Osteoblast (primary cell): Measurements from ENCODE around the gene CBFA2T3. TPM values are rescaled to one million over a fixed set of nuclear protein-coding genes. Genes with fewer than 3 reads are reported as not detected.

ENCODE experiments used
- DNase-seq: peaks from one replicate; pipeline ENCODE4 v3.0.0; 2011; ENCODE audit warnings: low spot score, mixed read lengths; ENCODE audit not compliant: insufficient read length; ENCODE audit errors: missing footprints
- H2AFZ ChIP-seq: 2 replicates; pipeline ENCODE4 v1.6.0; 2011; ENCODE audit warnings: mild to moderate bottlenecking, low read length
- H3K27ac ChIP-seq: 2 replicates; pipeline ENCODE4 v1.5.1; 2011; ENCODE audit warnings: mild to moderate bottlenecking, low read depth, low read length, moderate library complexity
- H3K27me3 ChIP-seq: 2 replicates; pipeline ENCODE4 v1.6.0; 2012; ENCODE audit warnings: mild to moderate bottlenecking, control low read depth, inconsistent platforms, low read length, moderate library complexity; ENCODE audit not compliant: insufficient read depth
- H3K36me3 ChIP-seq: 2 replicates; pipeline ENCODE4 v1.5.1; 2011; ENCODE audit warnings: mild to moderate bottlenecking, low read length, control low read depth, moderate library complexity; ENCODE audit not compliant: insufficient read depth
- H3K4me1 ChIP-seq: 2 replicates; pipeline ENCODE4 v1.5.1; 2011; ENCODE audit warnings: mild to moderate bottlenecking, low read length, control low read depth, moderate library complexity; ENCODE audit not compliant: insufficient read depth
- H3K4me2 ChIP-seq: 2 replicates; pipeline ENCODE4 v1.6.0; 2011; ENCODE audit warnings: mild to moderate bottlenecking, low read length; ENCODE audit not compliant: insufficient read depth
- H3K4me3 ChIP-seq: fragments of 200-600 bp; sonication (generic); 3 replicates; pipeline ENCODE4 v1.5.1; 2012; ENCODE audit warnings: mild to moderate bottlenecking, low read length, inconsistent platforms; ENCODE audit not compliant: insufficient read depth
- H3K79me2 ChIP-seq: 2 replicates; pipeline ENCODE4 v1.6.0; 2012; ENCODE audit warnings: mild to moderate bottlenecking, low read length, control low read depth, inconsistent platforms; ENCODE audit not compliant: insufficient read depth
- H3K9me3 ChIP-seq: 2 replicates; pipeline ENCODE4 v1.5.1; 2011; ENCODE audit warnings: low read depth, low read length, control low read depth
- H4K20me1 ChIP-seq: 2 replicates; pipeline ENCODE4 v1.6.0; 2012; ENCODE audit warnings: mild to moderate bottlenecking, low read length, control low read depth; ENCODE audit not compliant: insufficient read depth
- total RNA-seq: library from RNA; depleted of rRNA; stranded (reverse); fragments of >200 nt; gene quantifications from 2 replicates; pipeline ENCODE4 v1.2.3, GENCODE V29; 2012
- TF ChIP-seq, protein P1 (sequence below): IDR thresholded peaks from 2 replicates; pipeline ENCODE4 v1.5.1; 2011; ENCODE audit warnings: mild to moderate bottlenecking, low read depth, low read length, moderate library complexity; ENCODE audit errors: extremely low read depth

Gene CBFA2T3
- total RNA-seq, 1 donor = not detected

GRCh38 chr16:88953003-88953690 is 23.9 kb downstream of the CBFA2T3 start:
- Histone ChIP-seq H4K20me1 (no peaks in the 10 kb centered on the region), H3K9me3 (no peaks in the 10 kb centered on the region), H3K4me3 (no peak overlapping the region), H3K27ac (no peak overlapping the region), H3K4me2 (no peak overlapping the region), H2AFZ (no peak overlapping the region), H3K36me3 (no peaks in the 10 kb centered on the region), H3K4me1 (no peaks in the 10 kb centered on the region), H3K27me3 (peaks cover 17% of the 10 kb centered on the region), H3K79me2 (no peaks in the 10 kb centered on the region)
- TF ChIP-seq, protein P1, sequence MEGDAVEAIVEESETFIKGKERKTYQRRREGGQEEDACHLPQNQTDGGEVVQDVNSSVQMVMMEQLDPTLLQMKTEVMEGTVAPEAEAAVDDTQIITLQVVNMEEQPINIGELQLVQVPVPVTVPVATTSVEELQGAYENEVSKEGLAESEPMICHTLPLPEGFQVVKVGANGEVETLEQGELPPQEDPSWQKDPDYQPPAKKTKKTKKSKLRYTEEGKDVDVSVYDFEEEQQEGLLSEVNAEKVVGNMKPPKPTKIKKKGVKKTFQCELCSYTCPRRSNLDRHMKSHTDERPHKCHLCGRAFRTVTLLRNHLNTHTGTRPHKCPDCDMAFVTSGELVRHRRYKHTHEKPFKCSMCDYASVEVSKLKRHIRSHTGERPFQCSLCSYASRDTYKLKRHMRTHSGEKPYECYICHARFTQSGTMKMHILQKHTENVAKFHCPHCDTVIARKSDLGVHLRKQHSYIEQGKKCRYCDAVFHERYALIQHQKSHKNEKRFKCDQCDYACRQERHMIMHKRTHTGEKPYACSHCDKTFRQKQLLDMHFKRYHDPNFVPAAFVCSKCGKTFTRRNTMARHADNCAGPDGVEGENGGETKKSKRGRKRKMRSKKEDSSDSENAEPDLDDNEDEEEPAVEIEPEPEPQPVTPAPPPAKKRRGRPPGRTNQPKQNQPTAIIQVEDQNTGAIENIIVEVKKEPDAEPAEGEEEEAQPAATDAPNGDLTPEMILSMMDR = no peak
- DNase-seq = no peak

DNA sequence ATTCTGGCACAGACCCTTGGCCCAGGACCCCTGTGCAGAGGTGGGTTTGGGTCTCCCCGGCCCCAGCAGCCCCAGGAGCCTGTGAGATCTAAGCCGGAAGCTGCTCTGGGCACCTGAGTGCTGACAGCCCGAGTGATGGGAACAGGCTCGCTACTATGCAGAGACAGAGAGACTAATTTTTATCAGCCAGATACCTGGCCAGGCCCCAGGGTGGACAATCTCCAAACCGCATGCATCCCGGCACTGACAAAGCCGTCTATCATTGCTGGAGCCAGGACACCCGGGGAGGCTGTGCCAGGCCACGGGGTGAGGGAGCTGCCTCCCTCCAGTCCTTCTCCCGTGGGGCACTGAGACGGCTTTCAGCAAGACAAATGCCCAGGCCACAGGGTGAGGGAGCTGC is 25.0 kb downstream of the CBFA2T3 start:
- Histone ChIP-seq H3K36me3 (no peaks in the 10 kb centered on the region), H3K9me3 (no peaks in the 10 kb centered on the region), H3K27me3 (peaks cover 19% of the 10 kb centered on the region), H3K79me2 (no peaks in the 10 kb centered on the region), H3K4me2 (no peak overlapping the region), H4K20me1 (no peaks in the 10 kb centered on the region), H2AFZ (no peak overlapping the region), H3K4me1 (no peaks in the 10 kb centered on the region), H3K4me3 (no peak overlapping the region), H3K27ac (no peak overlapping the region)
- DNase-seq = no peak
- TF ChIP-seq, protein P1 = no peak

GRCh38 chr16:88951501-88951900 is 25.5 kb downstream of the CBFA2T3 start:
- Histone ChIP-seq H3K4me1 (no peaks in the 10 kb centered on the region), H3K79me2 (no peaks in the 10 kb centered on the region), H3K4me3 (no peak overlapping the region), H2AFZ (no peak overlapping the region), H3K27ac (no peak overlapping the region), H4K20me1 (no peaks in the 10 kb centered on the region), H3K36me3 (no peaks in the 10 kb centered on the region), H3K4me2 (no peak overlapping the region), H3K9me3 (no peaks in the 10 kb centered on the region), H3K27me3 (peaks cover 20% of the 10 kb centered on the region)
- TF ChIP-seq, protein P1 = no peak
- no peak for DNase-seq

DNA sequence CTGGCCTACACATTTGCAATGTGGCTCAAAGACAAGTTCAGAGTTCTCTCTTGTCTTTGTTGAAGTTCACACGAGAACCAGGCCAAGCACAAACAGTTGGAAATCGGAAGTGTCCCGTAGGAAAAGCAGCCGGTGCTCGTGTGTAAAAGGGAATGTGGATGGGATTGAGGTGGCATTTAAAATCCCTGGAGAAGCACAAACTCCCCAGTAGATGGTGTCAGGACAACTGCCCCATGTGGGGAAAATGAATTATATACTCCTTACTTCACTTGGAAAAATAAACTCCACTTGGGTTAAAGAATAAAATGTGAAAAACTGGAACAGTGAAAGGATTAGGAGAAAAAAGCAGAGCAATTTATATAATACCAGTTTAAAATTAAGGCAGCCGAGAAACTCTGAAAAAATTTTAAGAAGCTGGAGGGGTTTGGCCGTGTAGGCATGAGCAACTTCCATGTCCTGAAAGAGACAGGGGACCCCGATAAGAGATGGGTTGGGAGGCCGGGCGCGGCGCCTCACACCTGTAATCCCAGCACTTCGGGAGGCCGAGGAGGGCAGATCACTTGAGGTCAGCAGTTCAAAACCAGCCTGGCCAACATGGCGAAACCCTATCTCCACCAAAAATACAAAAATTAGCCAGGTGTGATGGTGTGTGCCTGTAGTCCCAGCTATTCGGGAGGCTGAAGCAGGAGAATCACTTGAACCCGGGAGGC is 28.1 kb downstream of the CBFA2T3 start:
- peaks cover 25% of the 10 kb centered on the region for H3K27me3 ChIP-seq
- H3K4me3 ChIP-seq = no peak overlapping the region
- no peak overlapping the region for H3K4me2 ChIP-seq
- H2AFZ ChIP-seq = no peak overlapping the region
- no peaks in the 10 kb centered on the region for H3K79me2 ChIP-seq
- no peaks in the 10 kb centered on the region for H3K9me3 ChIP-seq
- no peaks in the 10 kb centered on the region for H4K20me1 ChIP-seq
- TF ChIP-seq, protein P1 = peak; percentile 5
- no peaks in the 10 kb centered on the region for H3K36me3 ChIP-seq
- no peak for DNase-seq
- no peak overlapping the region for H3K27ac ChIP-seq
- no peaks in the 10 kb centered on the region for H3K4me1 ChIP-seq
